ENCODE results near the gene TUBA4B.

TUBA4B gene

GRCh38 chr2:219246559-219246958 is 6.5 kb upstream of the TUBA4B start:
- TF ChIP-seq KLF7 (tag by site-specific recombination; IDR thresholded peaks at IDR 0.05; ENCODE audit: borderline replicate concordance) (no peak), ZNF324 (tag by site-specific recombination; IDR thresholded peaks at IDR 0.05) (no peak), ZNF48 (tag by site-specific recombination; IDR thresholded peaks at IDR 0.05) (no peak), GLI2 (tag by site-specific recombination; IDR thresholded peaks at IDR 0.05; ENCODE audit: borderline replicate concordance, low read depth) (no peak), ZNF561 (tag by site-specific recombination; IDR thresholded peaks at IDR 0.05; ENCODE audit: borderline replicate concordance) (no peak)
- TF ChIP-seq, protein P1, sequence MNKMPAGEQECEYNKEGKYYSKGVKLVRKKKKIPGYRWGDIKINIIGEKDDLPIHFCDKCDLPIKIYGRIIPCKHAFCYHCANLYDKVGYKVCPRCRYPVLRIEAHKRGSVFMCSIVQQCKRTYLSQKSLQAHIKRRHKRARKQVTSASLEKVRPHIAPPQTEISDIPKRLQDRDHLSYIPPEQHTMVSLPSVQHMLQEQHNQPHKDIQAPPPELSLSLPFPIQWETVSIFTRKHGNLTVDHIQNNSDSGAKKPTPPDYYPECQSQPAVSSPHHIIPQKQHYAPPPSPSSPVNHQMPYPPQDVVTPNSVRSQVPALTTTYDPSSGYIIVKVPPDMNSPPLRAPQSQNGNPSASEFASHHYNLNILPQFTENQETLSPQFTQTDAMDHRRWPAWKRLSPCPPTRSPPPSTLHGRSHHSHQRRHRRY (tag by site-specific recombination; IDR thresholded peaks at IDR 0.05): no peak
- ChIA-PET CTCF (interaction anchor here (1.1 to 3.2 kb wide), 2 partner anchors 31 to 48 kb away, joined by 3 to 35 read pairs; no protein-coding TSS in a partner anchor), POLR2A (interaction anchor here (1.5 to 2.3 kb wide), 3 partner anchors 17 to 40 kb away, joined by 3 to 16 read pairs (median 11); partner anchors contain the start of genes ANKZF1, ATG9A and ZFAND2B)
- Histone ChIP-seq H3K4me3 (ENCODE audit: low read depth, low read length) (no peak overlapping the region), H3K36me3 (ENCODE audit: control insufficient read depth in 2 of 2, insufficient read depth in 1 of 2, low read length in 2 of 2) (peaks cover 0 to 34% of the 10 kb centered on the region in 2 experiments; a peak in 1 of 3 replicates), H3K27ac (ENCODE audit: extremely low read depth, low read depth, low read length) (no peak overlapping the region), H3K9me3 (ENCODE audit: control insufficient read depth, insufficient read depth, low read depth, low read length) (no peaks in the 10 kb centered on the region), H3K4me1 (ENCODE audit: control insufficient read depth, insufficient read depth, low read length) (peaks cover 10% of the 10 kb centered on the region)

- CTCF ChIA-PET: interaction anchor here (0.7 to 6.2 kb wide), 4 partner anchors 28 to 155 kb away, joined by 3 to 83 read pairs (median 22); partner anchors contain the start of gene DNAJB2
- H3K9me3 ChIP-seq (ENCODE audit: control insufficient read depth, insufficient read depth, low read depth, low read length): no peaks in the 10 kb centered on the region
- TF ChIP-seq ZNF10 (tag by site-specific recombination; IDR thresholded peaks at IDR 0.05) (no peak), TRIM28 (IDR thresholded peaks at IDR 0.05; ENCODE audit: borderline replicate concordance, low read length) (no peak), ZNF530 (tag by site-specific recombination; IDR thresholded peaks at IDR 0.05; ENCODE audit: low read depth) (no peak), ZNF558 (tag by site-specific recombination; IDR thresholded peaks at IDR 0.05) (no peak), ZNF335 (tag by site-specific recombination; conservative IDR thresholded peaks at IDR 0.05) (no peak), ZNF174 (tag by site-specific recombination; IDR thresholded peaks at IDR 0.05) (no peak)
- TF ChIP-seq, protein P2, sequence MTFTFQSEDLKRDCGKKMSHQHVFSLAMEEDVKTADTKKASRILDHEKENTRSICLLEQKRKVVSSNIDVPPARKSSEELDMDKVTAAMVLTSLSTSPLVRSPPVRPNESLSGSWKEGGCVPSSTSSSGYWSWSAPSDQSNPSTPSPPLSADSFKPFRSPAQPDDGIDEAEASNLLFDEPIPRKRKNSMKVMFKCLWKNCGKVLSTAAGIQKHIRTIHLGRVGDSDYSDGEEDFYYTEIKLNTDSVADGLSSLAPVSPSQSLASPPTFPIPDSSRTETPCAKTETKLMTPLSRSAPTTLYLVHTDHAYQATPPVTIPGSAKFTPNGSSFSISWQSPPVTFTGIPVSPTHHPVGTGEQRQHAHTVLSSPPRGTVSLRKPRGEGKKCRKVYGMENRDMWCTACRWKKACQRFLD (tag by site-specific recombination; IDR thresholded peaks at IDR 0.05): no peak
- POLR2A ChIA-PET: interaction anchor here (0.6 to 3.3 kb wide), 8 partner anchors 8 to 262 kb away, joined by 3 to 17 read pairs (median 6); partner anchors contain the start of genes CNPPD1 and DNAJB2
- H3K27ac ChIP-seq (ENCODE audit: extremely low read depth, low read depth, low read length): no peak overlapping the region
- peaks cover 0 to 34% of the 10 kb centered on the region in 2 experiments; a peak in 1 of 3 replicates for H3K36me3 ChIP-seq (ENCODE audit: control insufficient read depth in 2 of 2, insufficient read depth in 1 of 2, low read length in 2 of 2)
- no peak overlapping the region for H3K4me3 ChIP-seq (ENCODE audit: low read depth, low read length)
- peaks cover 10% of the 10 kb centered on the region for H3K4me1 ChIP-seq (ENCODE audit: control insufficient read depth, insufficient read depth, low read length)
Measured at GRCh38 chr2:219247678-219248642, 5.1 kb upstream of the TUBA4B start.

- H3K36me3 ChIP-seq (ENCODE audit: control insufficient read depth in 2 of 2, insufficient read depth in 1 of 2, low read length in 2 of 2): peaks cover 0 to 34% of the 10 kb centered on the region in 2 experiments; a peak in 1 of 3 replicates
- TF ChIP-seq SCRT1 (tag by site-specific recombination; IDR thresholded peaks at IDR 0.05; ENCODE audit: borderline replicate concordance) (no peak), ZNF701 (tag by site-specific recombination; IDR thresholded peaks at IDR 0.05) (no peak), ZNF24 (tag by site-specific recombination; IDR thresholded peaks at IDR 0.05) (no peak), ZNF571 (tag by site-specific recombination; IDR thresholded peaks at IDR 0.05) (no peak), ZNF555 (tag by site-specific recombination; conservative IDR thresholded peaks at IDR 0.05) (no peak), ZNF837 (tag by site-specific recombination; IDR thresholded peaks at IDR 0.05) (no peak), ZNF664 (tag by site-specific recombination; IDR thresholded peaks at IDR 0.05) (no peak), ATF2 (tag by site-specific recombination; IDR thresholded peaks at IDR 0.05; ENCODE audit: low read depth) (no peak), ZNF629 (tag by site-specific recombination; IDR thresholded peaks at IDR 0.05) (no peak), ZNF660 (tag by site-specific recombination; IDR thresholded peaks at IDR 0.05) (no peak), ZNF146 (tag by site-specific recombination; IDR thresholded peaks at IDR 0.05) (no peak)
Measured at GRCh38 chr2:219248845-219249202, 4.2 kb upstream of the TUBA4B start.

More at GRCh38 chr2:219248845-219249202, 4.2 kb upstream of the TUBA4B start:
- H3K4me3 ChIP-seq (ENCODE audit: low read depth, low read length): no peak overlapping the region
- H3K9me3 ChIP-seq (ENCODE audit: control insufficient read depth, insufficient read depth, low read depth, low read length): no peaks in the 10 kb centered on the region
- POLR2A ChIA-PET: interaction anchor here (0.9 to 3.3 kb wide), 9 partner anchors 9 to 72 kb away, joined by 3 to 17 read pairs (median 4); partner anchors contain the start of genes ANKZF1, ATG9A, CNPPD1 and DNAJB2
- H3K27ac ChIP-seq (ENCODE audit: extremely low read depth, low read depth, low read length): no peak overlapping the region; the same call in 1 of the 2 replicates
- CTCF ChIA-PET: interaction anchor here (0.6 to 6.2 kb wide), 4 partner anchors 27 to 181 kb away, joined by 3 to 83 read pairs (median 22); partner anchors contain the start of gene DNAJB2
- peaks cover 10% of the 10 kb centered on the region for H3K4me1 ChIP-seq (ENCODE audit: control insufficient read depth, insufficient read depth, low read length)

Data from HEK293 (cell line).